Epithelial cell of esophagus (primary cell): Measurements from ENCODE around the gene SESN3.

Source experiments
- DNase-seq: peaks from one replicate; pipeline ENCODE4 v3.0.0; 2010; ENCODE audit warnings: low read depth
- H3K4me3 ChIP-seq: 2 replicates; pipeline ENCODE4 v1.5.1; 2011; ENCODE audit warnings: mild to moderate bottlenecking, low read length, control low read depth
- TF ChIP-seq, protein P1 (sequence below): IDR thresholded peaks from 2 replicates; pipeline ENCODE4 v1.5.1; 2011; ENCODE audit warnings: low read depth, mild to moderate bottlenecking, low read length, control low read depth, inconsistent platforms; ENCODE audit not compliant: insufficient read depth; ENCODE audit errors: missing control alignments

SESN3 gene

DNA sequence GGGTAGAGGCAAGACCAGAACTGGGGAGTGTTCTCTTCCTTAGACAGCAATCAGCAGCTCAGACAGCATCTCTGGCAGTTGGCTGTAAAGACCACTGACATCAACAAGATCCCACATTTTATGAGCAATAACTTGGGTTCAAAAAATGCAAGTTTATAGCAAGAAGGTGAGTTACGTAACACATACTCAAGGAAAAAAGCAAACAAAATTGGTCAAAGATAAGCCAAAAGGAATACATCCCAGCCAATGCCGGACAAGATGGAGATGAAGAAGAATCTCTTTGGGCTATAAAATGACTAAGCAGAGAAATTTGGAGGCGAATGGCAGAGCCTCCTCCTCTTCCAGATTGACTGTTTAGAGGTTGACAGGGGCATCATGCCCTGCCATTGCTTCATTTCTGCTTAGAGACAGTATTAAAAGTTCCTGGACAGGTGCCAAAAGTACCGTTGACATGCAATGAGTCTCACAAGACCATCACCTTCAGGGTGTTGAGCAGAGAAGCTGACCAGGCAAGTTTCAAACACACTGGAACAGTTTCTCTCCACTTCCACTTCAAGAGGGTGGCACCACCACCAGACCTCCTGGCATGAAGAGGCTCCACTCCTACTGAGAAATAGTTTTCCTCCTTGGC is 85.5 kb downstream of the SESN3 start:
- TF ChIP-seq, protein P1, sequence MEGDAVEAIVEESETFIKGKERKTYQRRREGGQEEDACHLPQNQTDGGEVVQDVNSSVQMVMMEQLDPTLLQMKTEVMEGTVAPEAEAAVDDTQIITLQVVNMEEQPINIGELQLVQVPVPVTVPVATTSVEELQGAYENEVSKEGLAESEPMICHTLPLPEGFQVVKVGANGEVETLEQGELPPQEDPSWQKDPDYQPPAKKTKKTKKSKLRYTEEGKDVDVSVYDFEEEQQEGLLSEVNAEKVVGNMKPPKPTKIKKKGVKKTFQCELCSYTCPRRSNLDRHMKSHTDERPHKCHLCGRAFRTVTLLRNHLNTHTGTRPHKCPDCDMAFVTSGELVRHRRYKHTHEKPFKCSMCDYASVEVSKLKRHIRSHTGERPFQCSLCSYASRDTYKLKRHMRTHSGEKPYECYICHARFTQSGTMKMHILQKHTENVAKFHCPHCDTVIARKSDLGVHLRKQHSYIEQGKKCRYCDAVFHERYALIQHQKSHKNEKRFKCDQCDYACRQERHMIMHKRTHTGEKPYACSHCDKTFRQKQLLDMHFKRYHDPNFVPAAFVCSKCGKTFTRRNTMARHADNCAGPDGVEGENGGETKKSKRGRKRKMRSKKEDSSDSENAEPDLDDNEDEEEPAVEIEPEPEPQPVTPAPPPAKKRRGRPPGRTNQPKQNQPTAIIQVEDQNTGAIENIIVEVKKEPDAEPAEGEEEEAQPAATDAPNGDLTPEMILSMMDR = no peak
- no peak overlapping the region for H3K4me3 ChIP-seq
- peak; percentile 40 for DNase-seq

DNA sequence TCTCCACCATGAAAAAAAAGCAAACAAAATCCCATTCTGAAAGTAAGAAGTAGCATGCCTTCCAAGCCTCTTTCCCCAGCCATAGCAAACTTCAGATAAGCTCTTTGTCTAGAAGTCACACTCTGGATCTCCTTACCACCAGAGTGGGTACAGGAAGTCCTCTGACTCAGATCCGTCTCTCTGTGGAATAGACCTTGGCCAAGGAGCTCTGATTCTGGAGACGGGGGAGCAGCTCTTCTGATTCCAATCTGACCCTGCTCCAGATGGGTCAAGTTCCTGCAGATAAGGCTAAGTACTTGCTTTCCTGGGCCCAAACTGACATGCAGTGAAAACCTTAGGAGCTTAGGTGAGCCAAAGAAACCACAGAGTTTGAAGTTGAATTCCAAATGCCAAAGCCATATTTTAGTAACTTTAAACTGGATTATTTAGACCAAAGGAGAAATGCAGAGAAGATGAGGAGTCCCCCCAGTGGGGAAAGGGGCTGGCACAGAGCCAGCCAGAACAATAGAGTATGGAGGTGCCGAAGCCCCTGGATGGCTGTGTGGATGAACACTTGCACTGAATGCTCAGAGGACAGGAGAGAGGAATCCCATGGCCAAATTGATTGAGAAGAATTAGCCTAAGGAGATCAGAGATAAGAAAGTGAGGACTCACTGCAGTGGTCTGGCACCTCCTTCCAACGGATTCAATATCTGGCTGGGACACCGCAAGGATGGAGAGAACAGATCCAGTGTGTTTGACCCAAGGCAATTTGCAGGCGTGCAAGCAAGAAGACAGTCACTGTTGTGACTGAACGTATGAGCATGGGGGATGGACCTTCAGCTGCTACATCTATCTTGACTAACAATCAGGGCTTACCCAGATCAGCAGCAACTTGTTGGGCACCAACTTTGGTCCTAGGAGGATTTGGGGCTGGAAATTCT is 86.4 kb downstream of the SESN3 start:
- H3K4me3 ChIP-seq = no peak overlapping the region
- no peak for DNase-seq
- TF ChIP-seq, protein P1 = no peak

DNA sequence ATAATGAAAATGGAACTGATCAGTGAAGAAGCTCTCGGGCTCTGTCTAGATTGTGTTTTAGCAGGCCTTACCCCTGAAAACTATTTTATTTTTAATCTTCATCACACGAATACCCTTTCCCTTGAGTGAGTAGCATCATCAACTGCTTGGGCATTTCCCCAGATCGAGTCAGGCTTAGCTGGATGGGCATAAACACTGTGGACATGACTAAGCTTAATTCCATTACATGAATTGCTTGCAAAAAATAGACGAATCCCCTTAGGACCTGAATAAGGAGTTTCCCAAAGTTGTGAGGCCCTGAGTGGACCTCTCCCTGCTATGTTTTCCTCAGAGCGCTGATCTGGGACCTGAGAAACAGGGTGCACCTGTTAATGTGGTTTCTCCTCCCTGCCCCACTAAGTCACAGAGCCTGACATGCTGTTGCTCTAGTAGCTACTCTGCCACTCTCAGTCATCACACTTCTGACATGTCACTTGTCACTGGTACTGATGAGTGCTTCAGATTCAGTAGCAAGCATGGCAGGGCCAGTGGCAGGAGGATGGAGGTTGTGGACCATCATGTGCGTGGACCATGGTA is 87.8 kb downstream of the SESN3 start:
- TF ChIP-seq, protein P1 = no peak
- peak; percentile 25 for DNase-seq
- H3K4me3 ChIP-seq = no peak overlapping the region

DNA sequence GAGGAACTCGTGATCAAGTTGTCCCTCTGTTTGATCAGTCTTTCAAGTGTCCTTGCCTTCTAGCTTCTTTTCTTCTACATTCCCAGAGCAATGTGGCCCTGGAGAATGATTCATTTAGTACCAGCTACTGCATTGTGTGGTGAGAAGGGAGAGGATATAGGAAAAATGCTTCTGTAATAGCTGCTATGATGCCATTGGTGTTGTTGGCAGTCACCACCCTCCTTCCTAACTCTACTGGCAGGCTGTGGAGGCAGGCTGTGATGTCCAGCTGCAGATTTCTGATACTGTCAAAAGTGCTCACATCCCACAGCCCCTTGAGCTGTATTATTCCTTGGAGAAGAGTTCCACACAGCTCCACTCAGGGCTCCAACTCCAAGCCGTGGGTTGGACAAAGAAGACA is 88.6 kb downstream of the SESN3 start:
- no peak overlapping the region for H3K4me3 ChIP-seq
- DNase-seq = no peak
- TF ChIP-seq, protein P1 = no peak

- DNase-seq = peak; percentile 78
- TF ChIP-seq, protein P1 = peak; percentile 4
- no peak overlapping the region for H3K4me3 ChIP-seq
Observed at GRCh38 chr11:95140397-95141033, 90.5 kb downstream of the SESN3 start.

GRCh38 chr11:95138448-95138847 is 92.6 kb downstream of the SESN3 start:
- peak; percentile 44 for DNase-seq
- TF ChIP-seq, protein P1 = no peak

More at GRCh38 chr11:95138448-95138847, 92.6 kb downstream of the SESN3 start:
- no peak overlapping the region for H3K4me3 ChIP-seq
